Measurements from ENCODE around the gene SLC7A6OS.

SLC7A6OS gene

GRCh38 chr16:68357521-68357922 lies 46.8 kb upstream of the SLC7A6OS start:
- peaks cover 3% of the 10 kb centered on the region for H3K79me1 ChIP-seq (replicated peaks; ENCODE audit: low read length, poor library complexity, severe bottlenecking)
- no peak overlapping the region for H3K18ac ChIP-seq (ENCODE audit: low read depth in 1 of 2, low read length in 2 of 2)
- no peak overlapping the region for H4K91ac ChIP-seq (ENCODE audit: low read length)
- no peak overlapping the region for H2BK5ac ChIP-seq (ENCODE audit: low read depth, low read length, poor library complexity, severe bottlenecking)
- H3K27me3 ChIP-seq (ENCODE audit: control insufficient read depth in 1 of 2, insufficient read depth in 1 of 2, low read length in 2 of 2) = no peaks in the 10 kb centered on the region
- no peak overlapping the region for H3K4me3 ChIP-seq (ENCODE audit: insufficient read depth in 1 of 2, low read depth in 1 of 2, low read length in 2 of 2)
- no peak overlapping the region for H3K4me2 ChIP-seq (ENCODE audit: low read length, poor library complexity, severe bottlenecking)
- no peak for DNase-seq
- no peak overlapping the region for H2AFZ ChIP-seq (ENCODE audit: low read depth, low read length)
- H2BK15ac ChIP-seq (ENCODE audit: low read depth, poor library complexity, severe bottlenecking) = no peak overlapping the region
- H2AK5ac ChIP-seq (ENCODE audit: low read length, severe bottlenecking) = no peak overlapping the region
- no peak overlapping the region for H3K23ac ChIP-seq (ENCODE audit: low read length in 2 of 2)
- H3K36me3 ChIP-seq (ENCODE audit: control insufficient read depth in 1 of 2, insufficient read depth in 2 of 2, low read depth in 1 of 2, low read length in 2 of 2) = peaks cover 61 to 75% of the 10 kb centered on the region in 2 experiments
- H4K8ac ChIP-seq (ENCODE audit: low read length) = no peak overlapping the region
- no peak overlapping the region for H3K27ac ChIP-seq (ENCODE audit: low read length, poor library complexity, severe bottlenecking)
- no peaks in the 10 kb centered on the region for H3K9me3 ChIP-seq (ENCODE audit: control insufficient read depth, low read length)
- WGBS = 89% methylated on average over 7 of the region's 9 CpGs
- no peak overlapping the region for H3K9ac ChIP-seq (ENCODE audit: low read length)
- no peak overlapping the region for H2BK120ac ChIP-seq (ENCODE audit: low read depth, low read length)
- H2BK12ac ChIP-seq (ENCODE audit: low read length in 2 of 2) = no peak overlapping the region
- no peak overlapping the region for H3K4ac ChIP-seq (ENCODE audit: low read depth in 1 of 2, low read length in 2 of 2)
- no peak overlapping the region for H3K14ac ChIP-seq (ENCODE audit: low read length in 2 of 2)
- H3K4me1 ChIP-seq (ENCODE audit: control insufficient read depth, insufficient read depth, low read depth, low read length) = peaks cover 27% of the 10 kb centered on the region

- H2BK120ac ChIP-seq (ENCODE audit: low read depth, low read length) = no peak overlapping the region
- peak overlapping the region; percentile 21 for H2AK5ac ChIP-seq (ENCODE audit: low read length, severe bottlenecking)
- no peak overlapping the region for H4K8ac ChIP-seq (ENCODE audit: low read length)
- H3K14ac ChIP-seq (ENCODE audit: low read length in 2 of 2) = peak overlapping the region in 1 of 2 experiments; percentile 57
- no peak overlapping the region for H2AFZ ChIP-seq (ENCODE audit: low read depth, low read length)
- H2BK12ac ChIP-seq (ENCODE audit: low read length in 2 of 2) = no peak overlapping the region
- peak; percentile 11 for DNase-seq
- H2BK15ac ChIP-seq (ENCODE audit: low read depth, poor library complexity, severe bottlenecking) = no peak overlapping the region
- no peak overlapping the region for H2BK5ac ChIP-seq (ENCODE audit: low read depth, low read length, poor library complexity, severe bottlenecking)
- no peak overlapping the region for H3K18ac ChIP-seq (ENCODE audit: low read depth in 1 of 2, low read length in 2 of 2)
- H3K27me3 ChIP-seq (ENCODE audit: control insufficient read depth in 1 of 2, insufficient read depth in 1 of 2, low read length in 2 of 2) = no peaks in the 10 kb centered on the region
- peaks cover 68 to 80% of the 10 kb centered on the region in 2 experiments for H3K36me3 ChIP-seq (ENCODE audit: control insufficient read depth in 1 of 2, insufficient read depth in 2 of 2, low read depth in 1 of 2, low read length in 2 of 2)
- H3K4ac ChIP-seq (ENCODE audit: low read depth in 1 of 2, low read length in 2 of 2) = peak overlapping the region in 1 of 2 experiments; percentile 17
- no peaks in the 10 kb centered on the region for H3K9me3 ChIP-seq (ENCODE audit: control insufficient read depth, low read length)
- peak overlapping the region; percentile 13 for H3K27ac ChIP-seq (ENCODE audit: low read length, poor library complexity, severe bottlenecking)
- no peak overlapping the region for H3K4me2 ChIP-seq (ENCODE audit: low read length, poor library complexity, severe bottlenecking)
- H3K79me1 ChIP-seq (replicated peaks; ENCODE audit: low read length, poor library complexity, severe bottlenecking) = peaks cover 3% of the 10 kb centered on the region
- no peak overlapping the region for H3K9ac ChIP-seq (ENCODE audit: low read length)
- H4K91ac ChIP-seq (ENCODE audit: low read length) = no peak overlapping the region
- 96% methylated on average over 5 of the region's 5 CpGs for WGBS
- peaks cover 23% of the 10 kb centered on the region for H3K4me1 ChIP-seq (ENCODE audit: control insufficient read depth, insufficient read depth, low read depth, low read length)
- H3K23ac ChIP-seq (ENCODE audit: low read length in 2 of 2) = no peak overlapping the region
- H3K4me3 ChIP-seq (ENCODE audit: insufficient read depth in 1 of 2, low read depth in 1 of 2, low read length in 2 of 2) = no peak overlapping the region
Observed at GRCh38 chr16:68356919-68357286, 46.2 kb upstream of the SLC7A6OS start.

- Histone ChIP-seq H2BK120ac (ENCODE audit: low read depth, low read length) (no peak overlapping the region), H3K27ac (ENCODE audit: low read length, poor library complexity, severe bottlenecking) (peak overlapping the region; percentile 13), H3K18ac (ENCODE audit: low read depth in 1 of 2, low read length in 2 of 2) (no peak overlapping the region), H3K14ac (ENCODE audit: low read length in 2 of 2) (peak overlapping the region in 1 of 2 experiments; percentile 57), H3K79me1 (replicated peaks; ENCODE audit: low read length, poor library complexity, severe bottlenecking) (peaks cover 3% of the 10 kb centered on the region), H3K23ac (ENCODE audit: low read length in 2 of 2) (no peak overlapping the region), H4K91ac (ENCODE audit: low read length) (peak overlapping the region; percentile 75), H3K4me1 (ENCODE audit: control insufficient read depth, insufficient read depth, low read depth, low read length) (peaks cover 24% of the 10 kb centered on the region), H3K36me3 (ENCODE audit: control insufficient read depth in 1 of 2, insufficient read depth in 2 of 2, low read depth in 1 of 2, low read length in 2 of 2) (peaks cover 73 to 85% of the 10 kb centered on the region in 2 experiments), H3K9ac (ENCODE audit: low read length) (no peak overlapping the region), H2AK5ac (ENCODE audit: low read length, severe bottlenecking) (peak overlapping the region; percentile 21), H3K4me2 (ENCODE audit: low read length, poor library complexity, severe bottlenecking) (no peak overlapping the region), H2BK15ac (ENCODE audit: low read depth, poor library complexity, severe bottlenecking) (no peak overlapping the region), H3K4ac (ENCODE audit: low read depth in 1 of 2, low read length in 2 of 2) (peak overlapping the region in 1 of 2 experiments; percentile 17), H3K4me3 (ENCODE audit: insufficient read depth in 1 of 2, low read depth in 1 of 2, low read length in 2 of 2) (no peak overlapping the region), H2BK5ac (ENCODE audit: low read depth, low read length, poor library complexity, severe bottlenecking) (no peak overlapping the region), H3K9me3 (ENCODE audit: control insufficient read depth, low read length) (no peaks in the 10 kb centered on the region), H4K8ac (ENCODE audit: low read length) (no peak overlapping the region), H2BK12ac (ENCODE audit: low read length in 2 of 2) (no peak overlapping the region), H2AFZ (ENCODE audit: low read depth, low read length) (no peak overlapping the region), H3K27me3 (ENCODE audit: control insufficient read depth in 1 of 2, insufficient read depth in 1 of 2, low read length in 2 of 2) (no peaks in the 10 kb centered on the region)
- 88% methylated on average over 28 of the region's 28 CpGs for WGBS
- DNase-seq = peak; percentile 19
Observed at GRCh38 chr16:68356249-68356918, 45.6 kb upstream of the SLC7A6OS start.

DNA sequence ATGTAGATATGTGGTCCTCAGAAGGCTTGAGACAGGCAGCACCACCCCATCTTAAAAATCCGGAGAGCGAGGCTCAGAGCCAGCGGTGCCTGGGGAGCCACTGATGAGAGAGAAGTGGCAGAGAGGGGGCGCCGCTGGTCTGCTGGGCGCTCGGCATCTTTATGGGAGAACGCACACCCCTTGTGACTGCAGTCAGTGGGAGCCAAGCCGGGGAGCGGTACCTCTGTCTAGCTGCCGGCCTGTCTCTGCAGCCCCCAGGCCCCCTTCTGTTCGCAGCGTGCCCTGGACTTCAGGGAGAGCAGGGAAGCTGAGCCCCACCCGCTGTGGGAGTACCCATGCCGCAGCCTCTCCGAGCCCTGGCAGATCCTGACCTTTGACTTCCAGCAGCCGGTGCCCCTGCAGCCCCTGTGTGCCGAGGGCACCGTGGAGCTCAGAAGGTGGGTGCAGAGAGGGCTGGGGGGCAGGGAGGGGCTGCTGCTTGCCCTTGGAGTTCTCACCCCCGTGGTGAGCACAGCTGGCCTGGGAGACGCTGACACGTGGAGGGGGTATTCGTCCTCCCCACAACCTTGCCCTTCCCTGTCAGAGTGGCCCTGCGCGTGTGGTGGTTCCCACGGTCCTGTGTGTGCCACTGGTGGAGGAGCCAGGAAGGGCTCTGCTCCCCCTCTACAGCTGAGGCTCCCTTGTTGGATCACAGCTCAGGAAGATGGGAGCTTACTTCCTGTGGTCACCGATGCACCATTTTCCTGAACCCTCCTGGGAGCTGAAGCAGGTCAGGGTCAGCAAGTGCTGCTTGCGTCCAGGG lies 44.9 kb upstream of the SLC7A6OS start:
- no peak for DNase-seq
- no peak overlapping the region for H2BK120ac ChIP-seq (ENCODE audit: low read depth, low read length)
- no peak overlapping the region for H4K8ac ChIP-seq (ENCODE audit: low read length)
- no peak overlapping the region for H3K4me2 ChIP-seq (ENCODE audit: low read length, poor library complexity, severe bottlenecking)
- 88% methylated on average over 28 of the region's 28 CpGs for WGBS
- H2BK15ac ChIP-seq (ENCODE audit: low read depth, poor library complexity, severe bottlenecking) = no peak overlapping the region
- no peak overlapping the region for H2AK5ac ChIP-seq (ENCODE audit: low read length, severe bottlenecking)
- H3K4me3 ChIP-seq (ENCODE audit: insufficient read depth in 1 of 2, low read depth in 1 of 2, low read length in 2 of 2) = peak overlapping the region in 1 of 2 experiments; percentile 21
- no peaks in the 10 kb centered on the region for H3K9me3 ChIP-seq (ENCODE audit: control insufficient read depth, low read length)
- no peak overlapping the region for H3K23ac ChIP-seq (ENCODE audit: low read length in 2 of 2)
- no peak overlapping the region for H3K18ac ChIP-seq (ENCODE audit: low read depth in 1 of 2, low read length in 2 of 2)
- no peak overlapping the region for H2BK12ac ChIP-seq (ENCODE audit: low read length in 2 of 2)
- peaks cover 21% of the 10 kb centered on the region for H3K4me1 ChIP-seq (ENCODE audit: control insufficient read depth, insufficient read depth, low read depth, low read length)
- peaks cover 77 to 86% of the 10 kb centered on the region in 2 experiments for H3K36me3 ChIP-seq (ENCODE audit: control insufficient read depth in 1 of 2, insufficient read depth in 2 of 2, low read depth in 1 of 2, low read length in 2 of 2)
- H3K27me3 ChIP-seq (ENCODE audit: control insufficient read depth in 1 of 2, insufficient read depth in 1 of 2, low read length in 2 of 2) = no peaks in the 10 kb centered on the region
- peaks cover 8% of the 10 kb centered on the region for H3K79me1 ChIP-seq (replicated peaks; ENCODE audit: low read length, poor library complexity, severe bottlenecking)
- H3K4ac ChIP-seq (ENCODE audit: low read depth in 1 of 2, low read length in 2 of 2) = no peak overlapping the region
- H3K14ac ChIP-seq (ENCODE audit: low read length in 2 of 2) = no peak overlapping the region
- H2AFZ ChIP-seq (ENCODE audit: low read depth, low read length) = no peak overlapping the region
- no peak overlapping the region for H4K91ac ChIP-seq (ENCODE audit: low read length)
- no peak overlapping the region for H3K9ac ChIP-seq (ENCODE audit: low read length)
- H2BK5ac ChIP-seq (ENCODE audit: low read depth, low read length, poor library complexity, severe bottlenecking) = no peak overlapping the region
- peak overlapping the region; percentile 3 for H3K27ac ChIP-seq (ENCODE audit: low read length, poor library complexity, severe bottlenecking)
